UCSD-AML1 (cell line): ENCODE measurements around the gene CHST15.
"Not testable (repeated sequence)": the region's sequence is repeated elsewhere in the genome, so short reads cannot be mapped to it uniquely, and the experiment has no call there.

Source experiments
- DNase-seq: peaks from one replicate; lab custom pipeline; 2025; ENCODE audit not compliant: unreplicated experiment; lab: John Stamatoyannopoulos, UW

Gene CHST15

GRCh38 chr10:124124123-124124768 is 30.8 kb upstream of the CHST15 start:
- DNase-seq = no peak

- DNase-seq = no peak
Observed at GRCh38 chr10:124123156-124123555, 29.8 kb upstream of the CHST15 start.

DNA sequence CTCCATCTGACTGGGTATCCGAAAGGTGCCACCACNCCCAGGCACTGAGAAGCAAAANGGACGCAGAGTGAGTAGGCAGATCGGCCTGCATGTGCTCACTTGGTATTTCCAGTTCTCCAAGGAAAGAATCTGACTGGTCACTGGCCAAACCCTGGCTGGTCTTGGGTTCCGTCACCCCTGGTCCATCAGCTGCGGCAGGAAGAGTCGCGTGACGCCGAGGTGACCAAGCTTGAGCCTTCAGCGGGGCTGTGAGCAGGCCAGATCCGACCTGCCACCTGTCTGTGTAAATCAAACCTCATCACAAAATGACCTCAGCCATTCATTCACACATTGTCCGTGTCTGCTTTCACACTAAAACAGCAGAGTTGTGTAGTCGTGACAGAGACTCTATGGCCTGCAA is 28.8 kb upstream of the CHST15 start:
- no peak for DNase-seq

GRCh38 chr10:124120410-124121061 is 27.1 kb upstream of the CHST15 start:
- no peak for DNase-seq

DNA sequence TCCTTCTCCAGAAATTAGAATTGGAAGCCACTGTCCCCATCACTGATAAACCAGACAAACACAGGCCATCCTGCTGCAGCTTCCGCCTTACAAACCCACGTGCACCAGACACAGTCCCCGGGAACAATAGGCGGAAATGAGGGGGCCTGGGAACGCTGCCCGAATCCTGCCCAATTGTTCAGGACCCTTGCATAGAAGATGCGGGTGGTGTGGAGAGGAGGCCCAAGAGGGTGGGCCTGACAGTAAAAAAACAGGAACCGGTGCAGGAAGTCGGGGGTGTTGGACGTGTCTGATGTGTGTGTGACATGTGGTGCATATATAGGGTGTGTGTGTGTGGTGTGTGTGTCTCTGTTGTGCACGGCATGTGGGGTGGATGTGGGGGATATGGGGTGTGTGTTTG is 26.5 kb upstream of the CHST15 start:
- DNase-seq = peak; percentile 62

DNA sequence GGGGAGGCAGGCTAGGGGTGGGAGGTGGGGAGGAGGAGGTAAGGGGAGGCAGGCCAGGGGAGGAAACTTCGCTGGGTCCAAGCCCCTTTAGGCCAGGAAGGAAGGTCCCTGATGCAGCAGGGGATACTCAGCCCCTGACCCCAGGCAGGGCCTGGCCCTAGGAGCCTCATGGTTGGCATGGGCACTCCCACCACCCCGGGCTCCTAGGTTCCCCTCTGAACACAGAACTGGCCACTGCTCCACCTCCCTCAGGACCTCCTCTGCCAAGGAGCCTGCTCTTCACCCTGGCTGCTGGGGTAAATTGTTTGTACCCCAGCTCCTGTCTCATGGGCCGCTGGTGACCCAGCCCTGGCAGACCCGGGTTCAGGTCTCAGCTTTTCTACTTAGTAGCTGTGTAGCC is 25.8 kb upstream of the CHST15 start:
- DNase-seq = no peak

GRCh38 chr10:124117833-124118232 is 24.4 kb upstream of the CHST15 start:
- no peak for DNase-seq

- DNase-seq = no peak
Observed at GRCh38 chr10:124117511-124117785, 24.1 kb upstream of the CHST15 start.

DNA sequence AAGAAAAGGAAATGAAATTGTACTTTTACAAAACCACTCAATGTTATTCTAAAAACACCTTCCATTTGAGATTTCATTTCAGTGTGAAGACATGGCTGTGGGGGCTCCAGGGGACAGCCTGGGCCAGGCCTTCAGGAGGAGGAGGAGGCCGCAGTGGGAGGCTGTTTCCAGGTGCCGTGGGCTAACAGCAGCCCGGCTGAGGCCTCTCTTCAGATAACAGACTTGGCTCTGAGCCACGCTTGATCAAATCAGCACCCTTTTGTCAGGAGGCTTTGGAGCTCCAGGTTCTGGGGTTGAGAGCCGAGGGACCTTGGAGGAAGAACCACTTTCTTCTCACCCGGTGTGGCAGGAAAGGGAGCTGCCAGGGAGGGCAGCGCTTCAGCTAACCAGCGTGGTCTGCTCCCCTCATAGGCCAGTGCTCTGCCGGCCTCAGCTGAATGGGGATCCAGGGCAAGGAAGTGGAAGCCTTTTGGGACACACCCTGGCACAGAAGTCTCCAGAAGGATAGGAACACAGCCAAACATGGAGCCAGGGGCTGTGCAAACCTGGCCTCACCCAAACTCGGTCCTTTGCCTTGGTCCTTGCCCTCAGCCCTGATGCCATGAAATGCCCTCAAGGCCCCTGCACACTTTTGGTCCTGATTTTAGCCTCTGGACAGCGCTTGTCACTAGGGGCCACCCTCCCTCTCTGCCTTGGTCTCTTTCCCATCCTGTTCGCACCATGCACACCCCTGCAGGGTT is 23.5 kb upstream of the CHST15 start:
- DNase-seq = peak; percentile 24

DNA sequence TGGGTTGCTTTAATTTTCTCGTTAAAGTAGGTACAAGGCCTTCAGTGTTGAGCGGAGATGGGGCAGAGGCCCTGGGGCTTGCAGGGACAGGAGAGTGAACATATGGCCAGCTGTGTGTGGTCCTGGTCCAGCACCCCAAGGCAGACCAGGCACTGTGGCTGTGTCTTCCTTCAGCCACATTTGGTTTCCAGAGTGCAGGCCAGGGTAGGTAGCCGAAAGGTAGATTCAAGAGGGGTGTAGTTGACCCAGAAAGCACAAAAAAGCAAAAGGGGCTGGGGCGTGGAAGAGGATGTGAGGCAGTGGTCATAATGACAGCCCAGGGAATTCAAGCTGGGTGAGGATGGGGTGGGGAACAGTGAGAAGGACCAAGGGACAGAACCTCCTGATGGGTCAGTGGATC is 21.3 kb upstream of the CHST15 start:
- DNase-seq = no peak

- DNase-seq = no peak
Observed at GRCh38 chr10:124112891-124113580, 19.6 kb upstream of the CHST15 start.

DNA sequence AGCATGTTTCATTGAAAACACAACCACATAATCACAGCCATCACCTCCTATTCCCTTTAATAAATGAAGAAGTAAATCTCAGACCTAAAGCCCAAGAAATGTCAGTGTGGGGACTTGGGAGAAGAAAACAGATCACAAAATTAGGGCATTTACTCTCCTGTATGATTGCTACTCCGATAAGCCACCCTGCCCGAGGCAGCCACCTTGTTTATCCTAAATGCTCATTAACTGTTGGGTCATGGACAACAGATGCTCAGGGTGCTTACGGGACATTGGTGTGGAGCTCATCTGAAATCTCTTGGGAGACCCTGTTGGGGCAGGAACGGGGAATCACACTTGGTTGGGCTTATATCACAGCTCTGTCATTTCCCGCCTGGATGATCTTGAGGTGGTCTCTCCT is 17.5 kb upstream of the CHST15 start:
- DNase-seq = no peak

GRCh38 chr10:124109261-124109660 is 15.9 kb upstream of the CHST15 start:
- peak; percentile 31 for DNase-seq

DNA sequence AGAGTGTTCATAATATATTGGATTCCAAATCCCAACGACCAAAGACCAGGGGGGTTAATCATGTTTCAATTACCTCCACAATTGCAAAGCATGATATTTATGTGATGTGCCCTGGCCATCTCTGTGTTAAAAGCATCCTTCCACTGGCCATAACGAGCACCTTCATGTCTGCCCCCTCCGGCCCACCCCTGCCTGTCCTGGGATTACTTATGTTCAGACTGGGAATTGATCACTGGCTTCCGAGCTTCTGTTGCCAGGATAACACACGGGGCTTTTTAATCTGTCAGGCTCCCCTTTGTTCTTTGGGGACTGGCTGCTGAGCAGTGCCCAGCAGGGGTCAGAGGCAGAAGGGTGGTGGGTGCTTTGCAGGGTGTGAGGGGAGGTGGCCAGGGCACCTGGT is 13.7 kb upstream of the CHST15 start:
- DNase-seq = no peak

DNA sequence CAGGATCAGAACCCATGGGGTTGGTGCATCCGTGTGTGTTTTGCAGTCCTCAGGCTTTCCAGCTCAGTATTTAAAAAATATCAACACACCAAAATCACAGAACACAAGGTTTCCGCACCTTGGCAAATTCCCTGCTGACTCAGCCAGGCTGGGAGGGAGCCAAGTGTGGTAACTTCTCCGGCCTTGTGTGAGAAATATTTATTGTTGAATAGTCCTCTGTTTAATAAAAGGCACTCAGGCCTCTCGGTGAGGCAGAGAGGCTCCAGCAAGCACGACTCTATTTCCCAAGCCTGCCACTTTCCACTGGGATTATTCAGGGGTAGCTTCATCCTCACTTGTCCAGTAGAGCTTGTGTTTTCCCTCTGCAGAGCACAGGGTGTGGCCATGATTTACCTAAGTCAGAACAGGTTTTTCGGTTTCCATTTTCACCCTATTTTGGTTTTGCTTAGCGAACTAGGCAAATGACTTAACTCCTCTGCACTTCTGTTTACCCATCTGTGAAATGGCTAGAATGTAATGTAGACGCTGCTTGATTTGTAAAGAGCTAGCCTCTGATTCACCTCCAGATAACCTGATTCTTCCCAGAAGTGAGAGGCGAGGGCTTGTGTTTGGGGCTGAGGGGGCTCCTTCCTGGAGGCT is 13.0 kb upstream of the CHST15 start:
- no peak for DNase-seq

DNA sequence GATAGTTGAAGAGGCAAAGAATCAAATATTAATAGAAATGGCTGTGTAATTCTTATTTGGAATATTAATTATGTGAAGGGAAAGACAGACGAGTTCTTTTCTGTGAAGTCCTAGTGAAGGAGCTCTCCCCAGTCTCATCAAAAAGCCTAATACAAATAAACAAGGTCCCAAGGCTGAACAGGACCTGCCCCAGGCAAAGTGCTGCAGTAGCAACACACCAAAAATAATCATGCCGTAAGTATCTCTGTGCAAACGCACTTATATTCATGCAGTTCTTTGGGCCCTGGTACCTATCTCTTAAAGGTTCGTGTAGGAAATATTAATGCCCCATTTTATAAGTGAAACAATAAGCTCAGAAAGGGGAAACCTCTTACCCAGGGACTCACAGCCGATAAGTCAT is 12.2 kb upstream of the CHST15 start:
- DNase-seq = no peak

DNA sequence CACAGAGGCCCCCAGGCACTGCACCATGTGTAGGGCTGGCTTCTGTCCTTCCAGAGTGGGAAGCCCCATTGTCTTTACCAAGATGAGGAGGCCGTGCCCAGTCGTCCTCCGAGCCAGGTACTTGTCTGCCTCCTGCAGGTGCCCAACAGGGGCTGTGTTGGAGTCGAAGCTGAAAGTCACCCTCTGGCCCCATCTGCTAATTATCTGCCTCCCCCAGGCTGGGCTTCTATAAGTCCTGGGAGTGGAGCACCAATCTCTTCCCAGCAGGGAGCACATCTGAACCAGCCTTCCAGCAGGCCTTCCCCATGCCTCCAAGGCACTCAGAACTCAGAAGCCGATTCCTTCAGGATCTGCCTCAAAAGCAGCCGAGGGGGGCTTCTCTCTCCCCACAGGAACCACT is 11.6 kb upstream of the CHST15 start:
- DNase-seq = no peak

DNA sequence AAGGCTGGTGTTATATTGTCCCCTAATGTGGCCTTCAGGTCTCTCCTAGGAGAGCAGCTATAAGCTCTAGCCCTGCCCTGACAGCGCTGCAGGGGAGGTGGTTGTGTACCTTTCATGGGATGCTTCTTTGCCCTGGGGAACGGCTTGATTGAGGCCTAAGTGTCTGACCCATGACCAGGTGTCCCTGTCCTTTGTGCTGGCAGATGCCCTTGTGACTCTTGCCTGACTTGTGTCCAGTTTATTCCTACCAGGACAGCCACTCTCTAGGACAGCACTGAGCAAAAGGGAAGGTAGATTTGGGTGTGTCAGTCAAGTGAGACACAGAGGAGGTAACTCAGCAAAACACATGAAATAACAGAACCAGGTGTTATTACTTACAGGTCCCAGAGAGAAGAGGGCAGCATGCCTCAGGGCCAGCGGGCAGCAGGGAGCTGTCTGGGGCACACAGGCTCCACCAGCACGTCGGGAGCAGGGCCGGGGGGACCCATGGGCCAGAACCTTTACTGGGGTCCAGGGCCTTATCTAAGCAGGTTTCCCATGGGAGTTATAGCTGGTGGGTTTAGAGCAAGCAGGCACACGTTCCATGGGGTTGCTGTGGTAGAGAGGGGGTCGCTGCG is 10.7 kb upstream of the CHST15 start:
- DNase-seq = no peak

DNA sequence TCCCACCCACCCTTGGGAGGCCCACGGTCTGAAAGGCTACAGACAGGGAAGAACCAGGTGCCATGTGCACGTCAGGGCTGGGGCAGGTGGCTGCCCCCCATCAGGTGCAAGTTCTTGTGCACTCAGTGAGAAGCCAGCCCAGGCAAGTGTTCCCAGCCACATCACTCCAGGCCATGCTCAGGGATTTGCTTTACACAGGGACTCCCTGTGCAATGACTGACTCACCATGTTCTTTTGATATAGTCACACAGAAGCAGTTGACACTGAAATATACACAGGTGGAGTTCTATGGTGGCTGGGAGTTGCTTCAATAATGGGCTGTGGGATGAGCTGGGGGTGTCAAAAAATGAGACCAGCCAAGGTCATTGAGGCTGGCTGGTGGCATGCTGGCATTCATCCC is 8.0 kb upstream of the CHST15 start:
- DNase-seq = no peak

- DNase-seq = not testable (repeated sequence)
Observed at GRCh38 chr10:124100651-124101050, 7.3 kb upstream of the CHST15 start.

DNA sequence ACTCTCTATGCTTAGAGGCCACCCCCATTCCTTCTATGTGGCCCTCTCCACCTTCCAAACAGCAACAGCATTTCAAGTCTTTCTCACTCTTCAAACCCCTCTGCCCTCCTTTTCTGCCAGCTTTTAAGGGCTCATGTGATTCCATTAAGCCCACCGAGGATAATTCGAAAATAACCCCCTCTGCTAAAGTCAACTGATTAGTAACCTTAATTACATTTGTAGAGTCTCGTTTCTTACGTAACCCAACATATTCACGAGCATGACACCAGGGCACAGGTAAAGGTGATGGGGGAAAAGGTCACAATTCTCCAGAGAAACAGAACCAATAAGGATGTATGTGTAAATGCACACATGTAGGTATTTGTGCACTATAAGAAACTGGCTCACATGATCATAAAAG is 6.7 kb upstream of the CHST15 start:
- no peak for DNase-seq
